ENCODE data around the gene TMPO.

DNA sequence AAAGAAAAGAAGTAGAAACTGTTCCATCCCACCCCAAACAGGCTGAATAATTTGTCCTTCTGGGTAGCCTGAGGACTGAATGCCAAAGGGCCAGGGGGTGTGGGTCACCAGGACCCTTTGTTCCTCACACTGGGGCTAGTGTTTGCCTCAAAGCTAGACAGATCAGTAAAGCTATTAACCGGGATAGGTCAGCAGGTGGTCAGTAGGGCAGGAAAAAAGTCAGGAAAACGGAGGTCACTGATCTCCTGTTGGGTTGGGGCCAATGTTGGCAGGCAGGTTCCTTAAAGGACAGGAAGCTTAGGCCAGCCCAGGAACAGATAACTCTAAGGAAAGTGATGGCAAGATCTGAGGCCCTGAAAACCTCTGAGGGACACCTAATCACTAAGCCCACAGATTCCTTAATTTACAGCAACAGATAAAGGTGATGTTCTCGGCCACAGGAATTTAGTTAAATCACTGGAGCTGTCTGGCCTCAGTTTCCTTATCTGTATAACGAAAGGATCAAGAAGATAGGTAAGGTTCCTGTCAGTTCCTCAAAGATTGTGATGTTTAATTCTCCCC lies 22.7 kb upstream of the TMPO start:
- TF ChIP-seq POLR2AphosphoS5 (IDR thresholded peaks at IDR 0.05; ENCODE audit: low read depth, low read length) = no peak
- TF ChIP-seq, protein P1, sequence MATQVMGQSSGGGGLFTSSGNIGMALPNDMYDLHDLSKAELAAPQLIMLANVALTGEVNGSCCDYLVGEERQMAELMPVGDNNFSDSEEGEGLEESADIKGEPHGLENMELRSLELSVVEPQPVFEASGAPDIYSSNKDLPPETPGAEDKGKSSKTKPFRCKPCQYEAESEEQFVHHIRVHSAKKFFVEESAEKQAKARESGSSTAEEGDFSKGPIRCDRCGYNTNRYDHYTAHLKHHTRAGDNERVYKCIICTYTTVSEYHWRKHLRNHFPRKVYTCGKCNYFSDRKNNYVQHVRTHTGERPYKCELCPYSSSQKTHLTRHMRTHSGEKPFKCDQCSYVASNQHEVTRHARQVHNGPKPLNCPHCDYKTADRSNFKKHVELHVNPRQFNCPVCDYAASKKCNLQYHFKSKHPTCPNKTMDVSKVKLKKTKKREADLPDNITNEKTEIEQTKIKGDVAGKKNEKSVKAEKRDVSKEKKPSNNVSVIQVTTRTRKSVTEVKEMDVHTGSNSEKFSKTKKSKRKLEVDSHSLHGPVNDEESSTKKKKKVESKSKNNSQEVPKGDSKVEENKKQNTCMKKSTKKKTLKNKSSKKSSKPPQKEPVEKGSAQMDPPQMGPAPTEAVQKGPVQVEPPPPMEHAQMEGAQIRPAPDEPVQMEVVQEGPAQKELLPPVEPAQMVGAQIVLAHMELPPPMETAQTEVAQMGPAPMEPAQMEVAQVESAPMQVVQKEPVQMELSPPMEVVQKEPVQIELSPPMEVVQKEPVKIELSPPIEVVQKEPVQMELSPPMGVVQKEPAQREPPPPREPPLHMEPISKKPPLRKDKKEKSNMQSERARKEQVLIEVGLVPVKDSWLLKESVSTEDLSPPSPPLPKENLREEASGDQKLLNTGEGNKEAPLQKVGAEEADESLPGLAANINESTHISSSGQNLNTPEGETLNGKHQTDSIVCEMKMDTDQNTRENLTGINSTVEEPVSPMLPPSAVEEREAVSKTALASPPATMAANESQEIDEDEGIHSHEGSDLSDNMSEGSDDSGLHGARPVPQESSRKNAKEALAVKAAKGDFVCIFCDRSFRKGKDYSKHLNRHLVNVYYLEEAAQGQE (IDR thresholded peaks at IDR 0.05; ENCODE audit: insufficient read depth in 1 of 2, low read depth in 2 of 2, low read length in 2 of 2) = no peak

All from PFSK-1 (cell line).